ENCODE data around the gene LAMA2.

The LAMA2 gene

DNA sequence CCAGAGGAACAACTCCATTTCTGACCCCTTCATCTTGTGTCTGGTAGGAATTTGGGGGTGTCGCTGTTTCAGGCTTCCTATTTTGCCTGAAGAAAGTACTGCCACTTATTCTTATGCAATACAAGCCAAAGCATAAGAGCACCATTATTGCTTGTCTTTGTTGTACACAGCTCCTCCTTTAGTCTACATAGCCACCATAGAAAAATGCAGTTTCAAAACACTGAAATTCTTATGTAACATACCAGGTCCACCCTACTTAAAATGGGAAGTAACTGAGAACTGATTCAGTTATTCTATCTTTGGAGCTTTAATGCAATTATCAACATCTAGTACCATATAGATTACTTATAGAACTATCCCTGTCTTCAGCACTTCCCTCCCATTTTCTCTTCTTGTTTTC is 571.5 kb downstream of the LAMA2 start:
- TF ChIP-seq FOXM1 (IDR thresholded peaks at IDR 0.05; ENCODE audit: borderline replicate concordance, low read depth): no peak
- TF ChIP-seq EGR1 (IDR thresholded peaks at IDR 0.05): no peak
- TF ChIP-seq USF1 (IDR thresholded peaks at IDR 0.05): no peak
- TF ChIP-seq TCF12 (IDR thresholded peaks at IDR 0.05; ENCODE audit: low read depth): no peak
- no peak for TF ChIP-seq CREB1 (IDR thresholded peaks at IDR 0.05; ENCODE audit: low read depth)
- TF ChIP-seq ZBTB7A (IDR thresholded peaks at IDR 0.05; ENCODE audit: low read depth): no peak
- TF ChIP-seq EP300 (IDR thresholded peaks at IDR 0.05; ENCODE audit: borderline replicate concordance): no peak
- TF ChIP-seq NFIC (IDR thresholded peaks at IDR 0.05): no peak
- no peak for TF ChIP-seq RAD21 (IDR thresholded peaks at IDR 0.05; ENCODE audit: low read depth)
- no peak for TF ChIP-seq TEAD4 (IDR thresholded peaks at IDR 0.05)
- no peak for TF ChIP-seq MAX (IDR thresholded peaks at IDR 0.05)
- no peak for TF ChIP-seq YY1 (IDR thresholded peaks at IDR 0.05; ENCODE audit: low read depth)
- TF ChIP-seq TAF1 (IDR thresholded peaks at IDR 0.05; ENCODE audit: low read depth): no peak
- no peak for TF ChIP-seq REST (IDR thresholded peaks at IDR 0.05; ENCODE audit: low read depth)
- no peak for TF ChIP-seq CEBPB (IDR thresholded peaks at IDR 0.05)

GRCh38 chr6:129455126-129455769 is 572.3 kb downstream of the LAMA2 start:
- TF ChIP-seq NFIC (IDR thresholded peaks at IDR 0.05) (no peak), TCF12 (IDR thresholded peaks at IDR 0.05; ENCODE audit: low read depth) (no peak), MAX (IDR thresholded peaks at IDR 0.05) (no peak), USF1 (IDR thresholded peaks at IDR 0.05) (no peak)

DNA sequence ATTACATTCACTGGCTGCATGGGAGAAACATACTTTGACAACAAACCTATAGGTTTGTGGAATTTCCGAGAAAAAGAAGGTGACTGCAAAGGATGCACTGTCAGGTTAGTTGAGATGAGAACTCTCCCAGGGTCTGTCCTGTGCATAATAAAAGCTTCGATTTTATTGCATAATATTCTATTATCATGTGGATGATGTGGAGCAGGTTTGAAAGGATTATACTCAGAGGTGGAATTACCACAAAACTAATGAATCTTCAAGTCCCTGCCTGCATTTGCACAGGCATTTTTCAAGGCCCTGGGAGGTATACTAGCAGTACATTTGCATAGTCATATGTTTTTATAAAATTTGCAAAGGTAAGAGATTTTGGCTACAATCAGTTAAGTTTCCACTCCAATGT is 577.3 kb downstream of the LAMA2 start:
- TF ChIP-seq EGR1 (IDR thresholded peaks at IDR 0.05) (no peak), YY1 (IDR thresholded peaks at IDR 0.05; ENCODE audit: low read depth) (no peak), ZBTB7A (IDR thresholded peaks at IDR 0.05; ENCODE audit: low read depth) (no peak), FOXM1 (IDR thresholded peaks at IDR 0.05; ENCODE audit: borderline replicate concordance, low read depth) (no peak), MAX (IDR thresholded peaks at IDR 0.05) (no peak), USF1 (IDR thresholded peaks at IDR 0.05) (no peak), CREB1 (IDR thresholded peaks at IDR 0.05; ENCODE audit: low read depth) (no peak), RAD21 (IDR thresholded peaks at IDR 0.05; ENCODE audit: low read depth) (no peak), TAF1 (IDR thresholded peaks at IDR 0.05; ENCODE audit: low read depth) (no peak), EP300 (IDR thresholded peaks at IDR 0.05; ENCODE audit: borderline replicate concordance) (no peak), NFIC (IDR thresholded peaks at IDR 0.05) (no peak), CEBPB (IDR thresholded peaks at IDR 0.05) (no peak)

DNA sequence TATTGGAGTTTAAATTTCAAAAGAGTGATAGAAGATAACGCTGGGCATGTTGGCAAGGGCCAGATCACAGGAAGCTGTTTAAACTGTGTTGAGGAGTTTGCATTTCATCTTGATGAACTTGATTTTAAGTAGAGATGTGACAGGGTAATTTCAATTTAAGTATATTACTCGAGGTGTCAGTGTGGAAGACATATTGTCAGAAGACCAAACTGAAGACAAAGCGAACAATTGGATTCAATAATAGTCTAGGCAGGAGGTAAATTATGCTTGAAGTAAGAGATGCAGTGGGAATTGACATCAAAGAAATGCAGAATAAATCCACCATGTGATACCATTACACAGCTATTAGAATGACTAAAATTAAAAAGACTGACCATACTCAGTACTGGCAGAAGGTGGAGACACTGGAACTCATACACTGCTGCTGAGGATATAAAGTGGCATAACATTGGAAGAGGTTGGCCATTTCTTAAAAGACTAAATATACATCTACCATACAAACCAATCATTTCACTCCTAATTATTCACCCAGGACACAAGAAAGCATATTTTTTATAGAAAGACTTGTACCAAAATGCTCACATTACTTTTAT is 586.2 kb downstream of the LAMA2 start:
- TF ChIP-seq TAF1 (IDR thresholded peaks at IDR 0.05; ENCODE audit: low read depth) (no peak), TCF12 (IDR thresholded peaks at IDR 0.05; ENCODE audit: low read depth) (no peak), YY1 (IDR thresholded peaks at IDR 0.05; ENCODE audit: low read depth) (no peak), CREB1 (IDR thresholded peaks at IDR 0.05; ENCODE audit: low read depth) (no peak), ZBTB7A (IDR thresholded peaks at IDR 0.05; ENCODE audit: low read depth) (no peak), RAD21 (IDR thresholded peaks at IDR 0.05; ENCODE audit: low read depth) (no peak), EP300 (IDR thresholded peaks at IDR 0.05; ENCODE audit: borderline replicate concordance) (no peak), EGR1 (IDR thresholded peaks at IDR 0.05) (no peak), MAX (IDR thresholded peaks at IDR 0.05) (no peak), FOXM1 (IDR thresholded peaks at IDR 0.05; ENCODE audit: borderline replicate concordance, low read depth) (no peak), CEBPB (IDR thresholded peaks at IDR 0.05) (no peak)

DNA sequence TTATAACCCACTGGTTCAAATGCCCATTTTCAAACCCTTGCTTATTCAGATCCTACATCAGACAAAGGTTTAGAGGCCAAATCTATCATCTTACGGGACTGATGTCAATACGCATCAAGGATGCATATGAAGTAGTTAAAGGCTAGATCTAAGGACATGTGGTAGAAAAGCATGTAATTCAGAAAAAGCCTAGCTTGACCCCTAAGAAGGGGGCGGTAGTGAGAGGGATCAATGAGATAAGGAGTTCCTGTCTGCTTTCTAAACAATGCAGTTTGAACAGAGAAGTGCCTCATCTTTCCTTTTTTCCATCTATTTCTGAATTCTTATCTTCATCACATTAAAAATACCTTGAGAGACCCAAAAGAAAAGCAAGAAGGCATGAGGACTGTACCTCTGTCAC is 589.3 kb downstream of the LAMA2 start:
- TF ChIP-seq MAX (IDR thresholded peaks at IDR 0.05): no peak
- no peak for TF ChIP-seq NFIC (IDR thresholded peaks at IDR 0.05)
- TF ChIP-seq USF1 (IDR thresholded peaks at IDR 0.05): no peak
- TF ChIP-seq CREB1 (IDR thresholded peaks at IDR 0.05; ENCODE audit: low read depth): no peak
- TF ChIP-seq YY1 (IDR thresholded peaks at IDR 0.05; ENCODE audit: low read depth): no peak
- TF ChIP-seq TCF12 (IDR thresholded peaks at IDR 0.05; ENCODE audit: low read depth): no peak

DNA sequence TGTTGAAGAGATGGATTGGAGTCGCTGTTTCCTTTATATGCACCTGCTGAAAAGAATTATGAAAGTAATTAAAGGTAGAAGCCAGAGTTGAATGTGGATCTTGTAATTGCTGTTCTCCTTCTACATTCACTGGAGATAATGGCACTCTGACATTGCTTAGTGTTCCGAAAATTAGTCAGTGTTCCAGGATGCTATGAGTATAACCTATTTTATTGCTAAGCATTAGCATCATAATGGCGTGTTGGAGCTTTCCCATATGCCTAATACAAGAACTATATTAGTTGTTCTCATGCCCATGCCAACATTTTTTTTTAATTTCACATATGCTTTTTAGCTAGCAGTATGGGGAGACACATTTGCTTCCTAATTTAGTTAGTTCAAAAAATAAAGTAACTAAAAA is 590.6 kb downstream of the LAMA2 start:
- no peak for TF ChIP-seq USF1 (IDR thresholded peaks at IDR 0.05)
- TF ChIP-seq NFIC (IDR thresholded peaks at IDR 0.05): no peak
- no peak for TF ChIP-seq RAD21 (IDR thresholded peaks at IDR 0.05; ENCODE audit: low read depth)
- TF ChIP-seq TEAD4 (IDR thresholded peaks at IDR 0.05): no peak
- TF ChIP-seq TAF1 (IDR thresholded peaks at IDR 0.05; ENCODE audit: low read depth): no peak
- no peak for TF ChIP-seq MAX (IDR thresholded peaks at IDR 0.05)
- TF ChIP-seq TCF12 (IDR thresholded peaks at IDR 0.05; ENCODE audit: low read depth): no peak
- TF ChIP-seq REST (IDR thresholded peaks at IDR 0.05; ENCODE audit: low read depth): no peak
- no peak for TF ChIP-seq CREB1 (IDR thresholded peaks at IDR 0.05; ENCODE audit: low read depth)
- TF ChIP-seq FOXM1 (IDR thresholded peaks at IDR 0.05; ENCODE audit: borderline replicate concordance, low read depth): no peak
- no peak for TF ChIP-seq EP300 (IDR thresholded peaks at IDR 0.05; ENCODE audit: borderline replicate concordance)
- no peak for TF ChIP-seq EGR1 (IDR thresholded peaks at IDR 0.05)
- TF ChIP-seq YY1 (IDR thresholded peaks at IDR 0.05; ENCODE audit: low read depth): no peak
- TF ChIP-seq CEBPB (IDR thresholded peaks at IDR 0.05): no peak
- no peak for TF ChIP-seq ZBTB7A (IDR thresholded peaks at IDR 0.05; ENCODE audit: low read depth)
